OCI-M1 (cell line): ENCODE results near the gene PEX13.
"Not testable (repeated sequence)": the region's sequence is repeated elsewhere in the genome, so short reads cannot be mapped to it uniquely, and the experiment has no call there.

Experiments
- DNase-seq: peaks from one replicate; lab custom pipeline; 2025; lab: John Stamatoyannopoulos, UW

Gene PEX13, protein sequence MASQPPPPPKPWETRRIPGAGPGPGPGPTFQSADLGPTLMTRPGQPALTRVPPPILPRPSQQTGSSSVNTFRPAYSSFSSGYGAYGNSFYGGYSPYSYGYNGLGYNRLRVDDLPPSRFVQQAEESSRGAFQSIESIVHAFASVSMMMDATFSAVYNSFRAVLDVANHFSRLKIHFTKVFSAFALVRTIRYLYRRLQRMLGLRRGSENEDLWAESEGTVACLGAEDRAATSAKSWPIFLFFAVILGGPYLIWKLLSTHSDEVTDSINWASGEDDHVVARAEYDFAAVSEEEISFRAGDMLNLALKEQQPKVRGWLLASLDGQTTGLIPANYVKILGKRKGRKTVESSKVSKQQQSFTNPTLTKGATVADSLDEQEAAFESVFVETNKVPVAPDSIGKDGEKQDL

DNA sequence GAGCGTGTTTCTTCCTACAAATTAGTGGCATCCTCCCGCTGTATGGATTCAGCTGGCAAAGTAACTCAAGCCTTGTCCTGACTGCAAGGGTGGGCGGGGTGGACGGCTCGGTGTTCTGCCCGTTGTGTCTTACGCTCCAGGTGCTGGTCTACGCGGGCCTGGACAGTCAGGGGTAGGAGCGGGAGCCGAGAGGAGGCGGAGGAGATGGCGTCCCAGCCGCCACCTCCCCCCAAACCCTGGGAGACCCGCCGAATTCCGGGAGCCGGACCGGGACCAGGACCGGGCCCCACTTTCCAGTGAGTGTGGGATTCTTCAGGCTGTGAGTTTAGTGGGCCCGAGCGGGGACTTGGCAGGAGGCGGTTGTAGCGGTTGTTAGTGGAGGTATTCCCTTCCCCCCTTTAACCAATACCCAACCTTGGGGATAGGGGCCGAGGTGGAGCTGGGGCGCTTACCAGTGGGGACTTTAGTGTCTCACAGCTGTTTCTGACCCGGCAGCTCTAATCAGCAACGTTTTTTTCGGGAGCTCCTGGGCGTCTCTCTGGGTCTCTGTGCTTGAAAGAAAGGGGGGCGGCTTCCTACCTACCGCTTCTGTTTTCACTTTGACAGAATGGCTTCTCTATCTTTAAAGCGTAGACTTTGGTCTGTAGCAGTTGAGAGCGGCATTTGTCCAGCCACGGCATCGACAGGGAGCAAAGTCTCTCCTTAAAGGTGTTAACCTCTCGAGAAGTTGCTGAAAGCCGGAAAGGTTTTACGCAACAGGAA lies at the start of gene PEX13, which contains the start of gene PUS10:
PEX13 (plus strand) TSS at position 165 of the 762 bp plus-strand sequence; CDS start at position 205, 40 bp downstream.
PUS10 (minus strand) TSS at position 700 of the 762 bp plus-strand sequence. CDS start 6,365 bp downstream, outside the sequence.
- peak; percentile 92 for DNase-seq

DNA sequence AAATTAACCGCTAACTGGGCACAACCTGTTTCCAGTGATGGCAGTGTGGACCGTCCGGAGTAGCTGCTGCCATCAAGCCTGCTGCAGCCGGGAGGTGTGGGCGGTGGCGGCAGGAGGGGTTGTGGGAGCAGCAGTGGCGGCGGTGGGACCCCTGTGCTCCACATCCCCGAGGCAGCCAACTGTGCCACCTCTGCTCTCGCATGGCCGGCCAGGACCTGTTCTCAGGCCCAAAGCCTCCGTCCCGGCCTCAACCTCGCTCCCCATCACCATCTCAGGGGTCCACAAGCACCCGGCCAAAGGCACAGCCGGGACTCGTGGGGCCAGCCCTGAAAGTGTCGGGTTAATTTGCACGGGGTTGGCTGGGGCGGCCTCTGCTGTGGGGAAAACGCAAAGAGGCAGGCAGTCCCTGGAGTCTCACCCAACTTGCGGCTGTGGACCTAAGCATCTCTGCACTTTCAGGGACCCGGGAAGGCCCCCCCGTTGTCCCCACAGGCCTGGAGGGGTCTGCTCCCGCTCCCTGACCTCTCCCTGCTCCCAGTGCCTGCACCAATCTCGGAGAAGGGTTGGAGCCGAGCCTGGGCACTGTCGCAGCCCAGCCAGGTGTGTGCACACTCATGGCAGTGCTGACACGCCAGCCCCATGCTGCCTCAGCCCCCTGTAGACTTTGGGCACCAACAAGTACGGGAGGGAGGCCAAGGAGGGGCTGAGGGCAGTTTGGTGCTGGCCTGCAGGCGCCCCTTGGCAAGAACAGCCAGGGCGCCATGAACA lies 44.4 kb upstream of the PEX13 start:
- no peak for DNase-seq

DNA sequence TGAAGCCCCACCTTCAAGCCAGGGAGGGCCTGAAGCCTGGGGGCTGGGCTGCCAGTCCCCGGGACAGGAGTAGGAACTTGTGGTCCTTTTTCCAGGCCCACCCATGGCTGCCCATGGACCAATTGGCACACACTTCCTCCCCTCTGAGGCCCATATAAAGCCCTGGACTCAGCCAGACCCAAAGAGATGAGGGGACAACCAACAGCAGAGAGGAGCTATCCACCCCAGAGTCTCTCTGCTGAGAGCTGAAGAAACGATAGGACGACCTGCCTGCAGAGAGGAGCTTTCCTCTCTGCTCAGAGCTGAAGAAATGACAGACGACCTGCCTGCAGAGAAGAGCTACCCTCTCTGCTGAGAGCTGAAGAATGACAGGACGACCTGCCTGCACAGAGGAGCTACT lies 43.8 kb upstream of the PEX13 start:
- no peak for DNase-seq

DNA sequence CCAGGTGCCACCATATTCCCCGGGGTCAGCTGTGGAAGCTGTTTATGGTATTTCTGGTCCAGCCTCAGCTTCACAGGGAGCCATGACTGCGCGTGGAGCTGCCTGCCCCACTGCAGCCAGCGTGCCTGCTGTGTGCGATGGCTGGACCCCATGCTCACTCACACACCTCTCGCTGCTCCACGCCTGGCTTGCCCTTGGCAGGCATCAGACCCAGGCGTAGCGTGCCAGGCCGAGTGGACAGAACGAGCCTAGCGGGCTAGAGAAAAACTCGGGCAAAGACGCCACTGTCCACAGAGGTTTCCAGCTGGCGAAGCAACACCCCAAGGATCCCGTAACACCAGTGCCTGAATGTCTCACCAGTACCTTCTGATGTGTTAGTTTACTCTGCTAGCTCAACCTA lies 42.9 kb upstream of the PEX13 start:
- DNase-seq, result no peak

DNA sequence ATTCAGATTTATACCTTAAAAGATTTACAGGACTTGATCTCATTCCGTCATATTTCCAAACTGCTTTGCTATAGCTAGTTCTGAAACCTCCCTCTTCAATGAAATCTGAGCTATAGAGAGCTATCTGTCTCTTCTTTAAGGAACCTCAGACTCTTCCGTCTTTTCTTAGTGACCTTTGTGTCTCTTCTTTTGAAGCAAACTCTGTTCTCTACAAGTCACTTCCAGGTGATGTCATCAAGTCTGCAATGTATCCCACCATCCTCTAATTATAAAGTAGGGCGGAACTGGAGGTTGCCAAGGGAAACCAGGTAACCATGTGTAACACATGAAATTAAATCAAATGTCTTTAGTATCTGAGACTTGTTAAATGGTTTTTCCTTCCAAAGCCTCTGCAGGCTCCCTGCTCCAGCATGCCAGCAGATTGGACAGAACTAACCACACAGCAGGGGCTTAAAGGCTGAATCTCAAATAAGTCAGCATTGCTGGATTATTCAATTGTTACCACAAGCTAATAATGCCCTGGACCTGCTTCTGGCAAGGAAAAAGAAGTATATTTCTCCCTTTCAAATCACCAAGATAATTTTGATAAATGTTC lies 41.2 kb upstream of the PEX13 start:
- DNase-seq, result no peak

DNA sequence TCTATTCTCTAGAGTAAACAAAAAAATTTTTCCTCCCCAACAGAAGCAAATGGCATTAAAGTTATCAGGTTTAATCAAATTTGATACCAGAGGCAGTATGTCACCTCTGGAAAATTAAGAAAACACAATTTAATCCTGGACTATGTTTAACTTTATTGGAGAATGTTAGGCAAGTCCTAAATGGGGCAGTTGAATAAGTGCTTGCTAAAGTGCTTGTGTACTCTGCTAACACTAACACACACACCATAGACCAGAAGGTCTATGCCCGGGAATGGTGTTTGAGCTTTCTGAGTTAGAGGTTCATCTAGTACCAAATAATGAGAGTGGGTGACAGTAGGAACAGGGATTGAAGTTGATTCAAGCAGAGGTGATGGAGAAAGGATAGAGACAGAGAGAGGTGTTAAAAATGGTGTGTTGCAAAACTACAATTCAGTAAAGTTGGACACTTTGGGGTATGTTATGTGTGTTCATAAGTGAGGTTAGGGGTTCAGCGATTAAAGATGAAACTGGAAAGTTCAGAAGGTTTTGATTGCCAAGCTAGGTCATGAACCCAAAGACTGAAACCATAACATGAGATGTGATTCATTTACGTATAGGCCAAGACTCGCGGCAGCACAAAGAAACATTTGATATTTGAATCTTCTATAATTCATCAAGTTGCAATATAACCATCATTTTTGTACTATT lies 40.5 kb upstream of the PEX13 start:
- DNase-seq, result no peak

DNA sequence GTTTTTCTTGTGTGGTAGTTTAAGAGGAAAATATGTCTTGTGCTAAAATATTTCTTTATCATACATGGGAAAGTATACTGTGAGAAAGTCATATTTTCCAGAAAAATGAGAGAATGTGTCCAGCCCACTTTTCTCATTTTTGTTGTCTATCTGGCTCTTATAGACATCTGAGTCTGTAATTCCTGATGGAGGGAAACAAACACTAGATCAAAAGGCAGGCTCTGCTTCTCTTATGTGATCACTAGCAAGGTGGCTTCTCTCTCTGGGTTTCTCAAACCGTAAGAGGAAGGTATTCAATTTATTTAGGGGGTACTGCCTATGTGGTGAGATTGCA lies 40.0 kb upstream of the PEX13 start:
- DNase-seq, result no peak

DNA sequence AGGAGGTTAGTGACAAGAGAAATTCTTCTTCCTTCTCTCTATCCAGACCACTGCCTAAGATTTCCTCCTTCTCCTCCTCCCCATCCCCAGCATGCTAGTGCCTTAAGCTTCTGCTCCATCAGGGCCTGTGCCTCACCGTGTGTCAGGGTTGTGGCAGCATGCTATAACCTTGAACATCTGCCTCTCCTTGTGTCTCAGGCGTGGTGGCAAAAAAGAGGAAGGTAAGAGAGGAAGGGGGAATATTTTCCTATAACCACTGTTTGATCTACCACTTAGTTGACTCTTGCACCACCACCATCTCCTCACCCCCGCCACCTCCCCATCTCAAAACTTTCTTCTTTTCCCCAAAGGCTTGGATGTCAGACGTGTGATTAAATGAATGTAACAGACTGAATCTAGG lies 38.3 kb upstream of the PEX13 start:
- peak; percentile 29 for DNase-seq

DNA sequence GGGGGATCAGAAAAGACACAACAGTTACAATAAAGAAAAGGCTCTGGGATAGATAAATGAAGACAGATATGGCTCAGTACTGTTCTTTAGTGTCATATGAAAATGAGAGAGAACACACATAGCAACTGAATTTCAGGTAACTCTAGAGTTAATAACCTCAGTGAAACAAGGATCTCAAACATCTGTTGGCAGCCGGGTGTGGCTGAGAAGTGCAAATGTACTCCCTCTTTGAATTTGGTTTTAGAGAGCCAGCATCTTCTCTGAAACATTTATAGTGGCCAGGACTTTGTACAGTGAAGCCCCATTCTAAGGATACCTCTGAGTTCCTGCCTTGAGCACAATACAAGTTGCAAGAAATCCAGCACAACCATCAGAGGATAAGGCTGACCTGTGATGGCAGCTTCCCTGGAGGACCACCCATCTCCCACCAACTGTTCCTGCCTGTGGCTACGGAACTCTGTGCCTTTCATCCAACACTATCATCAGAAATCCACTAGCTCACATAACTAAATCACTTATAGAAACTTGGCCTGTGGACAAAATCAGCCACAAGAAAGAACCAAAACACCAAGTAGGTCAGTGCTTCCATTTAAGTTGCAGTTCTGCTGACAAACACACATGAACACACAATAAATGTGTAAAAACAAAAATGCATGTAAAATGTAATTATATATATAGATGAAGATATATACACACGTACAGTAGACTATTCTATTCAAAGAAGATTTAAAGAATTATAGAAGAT lies 37.3 kb upstream of the PEX13 start:
- no peak for DNase-seq

DNA sequence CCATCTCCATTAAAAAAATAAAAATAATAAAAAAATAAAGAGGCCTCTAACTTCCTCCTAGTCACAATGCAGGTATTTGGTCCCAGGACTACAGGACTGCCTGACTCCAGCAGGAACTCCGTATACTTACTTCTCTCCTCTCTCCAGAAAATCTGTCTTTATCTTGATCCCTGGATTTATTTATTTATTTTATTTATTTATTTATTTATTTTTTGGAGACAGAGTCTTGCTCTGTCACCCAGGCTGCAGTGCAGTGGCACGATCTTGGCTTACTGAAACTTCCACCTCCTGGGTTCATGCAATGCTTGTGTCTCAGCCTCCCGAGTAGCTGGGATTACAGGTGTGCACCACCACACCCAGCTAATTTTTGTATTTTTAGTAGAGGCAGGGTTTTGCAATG lies 35.5 kb upstream of the PEX13 start:
- not testable (repeated sequence) for DNase-seq

DNA sequence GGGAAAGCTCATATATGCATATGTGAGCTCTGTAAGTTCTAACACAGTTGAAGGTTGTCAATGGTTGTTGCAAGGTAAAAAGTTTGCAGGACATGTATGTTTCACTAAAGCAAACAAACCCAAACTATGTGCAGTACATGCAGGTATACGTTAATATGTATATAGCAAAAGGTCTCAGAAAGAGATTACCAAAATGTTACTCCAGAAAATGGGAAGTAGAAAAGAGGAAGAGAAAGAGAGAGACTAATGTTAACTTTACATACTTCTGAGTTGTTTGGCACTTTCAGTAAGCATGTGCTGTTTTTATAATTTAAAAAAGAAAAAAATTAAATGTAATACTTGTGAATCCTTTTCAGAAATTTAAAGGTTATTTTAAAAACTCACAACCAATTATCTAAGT lies 32.8 kb upstream of the PEX13 start:
- DNase-seq, result peak; percentile 80

DNA sequence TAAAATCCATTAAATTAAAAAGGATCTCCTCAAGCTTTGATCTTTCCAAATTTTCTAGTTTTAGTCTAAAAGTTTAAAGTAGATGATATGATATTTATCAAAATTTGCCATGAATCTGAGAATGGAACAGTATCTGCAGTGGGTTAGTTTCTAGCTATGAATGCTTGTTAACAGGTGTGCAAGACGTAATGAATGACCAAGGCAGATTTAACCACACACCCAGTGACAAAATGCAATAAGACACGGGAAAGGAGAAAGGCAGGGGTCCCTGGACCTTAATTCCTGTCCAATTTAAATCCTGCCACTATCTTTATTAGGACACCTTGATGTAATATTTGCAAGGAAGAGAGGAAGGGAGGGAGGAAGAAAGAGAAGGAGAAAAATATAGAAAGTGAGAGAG lies 30.5 kb upstream of the PEX13 start:
- no peak for DNase-seq

DNA sequence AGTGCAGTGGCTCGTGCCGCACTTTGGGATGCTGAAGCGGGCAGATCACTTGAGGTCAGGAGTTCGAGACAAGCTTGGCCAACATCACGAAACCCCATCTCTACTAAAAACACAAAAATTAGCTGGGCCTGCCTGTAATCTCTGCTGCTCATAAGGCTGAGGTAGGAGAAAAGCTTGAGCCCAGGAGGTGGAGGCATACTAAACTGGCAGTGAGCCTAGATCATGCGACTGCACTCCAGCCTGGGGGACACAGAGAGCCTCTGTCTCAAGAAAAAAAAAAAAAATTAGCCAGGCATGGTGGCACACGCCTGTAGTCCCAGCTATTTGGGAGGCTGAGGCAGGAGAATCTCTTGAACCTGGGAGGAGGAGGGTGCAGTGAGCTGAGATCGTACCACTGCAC lies 29.9 kb upstream of the PEX13 start:
- not testable (repeated sequence) for DNase-seq

DNA sequence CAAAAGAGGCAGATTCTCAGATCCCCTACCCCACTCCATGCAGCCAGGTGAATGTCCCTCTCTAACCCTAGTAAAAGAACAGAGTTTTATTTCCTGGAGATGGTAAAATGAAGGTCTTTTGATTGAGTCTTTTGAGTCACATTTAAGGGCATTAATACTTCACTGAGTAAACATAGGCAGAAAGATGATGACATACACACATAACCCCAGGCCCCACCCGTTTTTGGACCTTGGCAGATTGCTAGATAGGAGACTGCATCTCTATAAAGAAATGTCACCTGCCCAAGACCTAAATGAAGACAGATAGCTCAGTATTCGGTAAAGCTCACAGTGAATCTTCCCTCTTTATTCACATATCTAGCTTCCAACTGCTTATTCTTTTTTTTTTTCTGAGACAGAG lies 28.3 kb upstream of the PEX13 start:
- peak; percentile 18 for DNase-seq

DNA sequence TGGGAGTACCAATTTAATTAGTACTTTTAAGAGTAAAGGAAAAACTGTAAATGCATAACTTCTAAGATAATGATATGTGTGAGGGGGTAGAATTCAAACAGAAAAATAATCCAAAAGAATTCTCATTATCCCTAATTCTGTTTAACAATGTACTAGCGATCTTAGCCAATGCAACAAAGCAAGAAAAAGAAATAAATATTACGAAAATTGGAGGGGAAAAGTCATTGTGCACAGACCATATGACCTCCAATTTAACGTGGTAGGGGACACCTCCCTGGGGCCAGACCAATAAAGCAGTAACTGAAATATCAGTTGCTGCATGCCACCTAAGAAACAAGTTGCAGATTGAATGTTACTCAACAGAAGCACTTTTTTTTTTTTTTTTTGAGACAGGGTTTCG lies 25.9 kb upstream of the PEX13 start:
- DNase-seq, result no peak

DNA sequence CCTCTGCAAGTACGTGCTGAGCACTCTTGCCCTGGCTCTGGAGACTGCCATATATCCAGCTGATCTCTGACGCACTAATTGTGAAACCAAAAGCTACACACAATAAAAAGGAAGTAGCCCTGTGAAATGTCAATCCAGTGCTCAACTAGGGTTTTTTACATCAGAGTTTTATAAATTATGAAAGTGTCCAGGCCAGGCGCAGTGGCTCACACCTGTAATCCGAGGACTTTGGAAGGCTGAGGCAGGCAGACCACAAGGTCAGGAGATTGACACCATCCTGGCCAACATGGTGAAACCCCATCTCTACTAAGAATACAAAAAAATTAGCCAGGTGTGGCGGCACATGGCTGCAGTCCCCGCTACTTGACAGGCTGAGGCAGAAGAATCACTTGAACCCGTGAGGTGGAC lies 24.5 kb upstream of the PEX13 start:
- peak; percentile 60 for DNase-seq

DNA sequence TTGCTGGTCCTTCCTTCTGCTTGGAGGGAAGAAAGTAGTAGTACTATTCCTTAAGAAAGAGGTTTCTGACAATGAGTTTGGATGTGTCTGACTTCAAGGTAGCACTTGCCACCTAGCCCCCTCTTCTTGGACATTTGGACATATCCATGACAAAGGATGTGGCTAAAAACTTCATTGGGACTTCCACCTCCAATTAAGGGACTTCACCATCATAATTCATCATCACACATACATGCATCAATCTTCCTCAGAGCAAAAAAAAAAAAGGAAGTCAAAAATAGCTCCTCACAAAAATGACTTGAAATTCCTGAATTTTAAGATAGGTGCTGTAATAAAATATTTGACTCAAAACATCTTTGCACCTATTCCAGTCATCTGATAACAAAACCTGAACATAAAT lies 23.4 kb upstream of the PEX13 start:
- DNase-seq, result no peak

DNA sequence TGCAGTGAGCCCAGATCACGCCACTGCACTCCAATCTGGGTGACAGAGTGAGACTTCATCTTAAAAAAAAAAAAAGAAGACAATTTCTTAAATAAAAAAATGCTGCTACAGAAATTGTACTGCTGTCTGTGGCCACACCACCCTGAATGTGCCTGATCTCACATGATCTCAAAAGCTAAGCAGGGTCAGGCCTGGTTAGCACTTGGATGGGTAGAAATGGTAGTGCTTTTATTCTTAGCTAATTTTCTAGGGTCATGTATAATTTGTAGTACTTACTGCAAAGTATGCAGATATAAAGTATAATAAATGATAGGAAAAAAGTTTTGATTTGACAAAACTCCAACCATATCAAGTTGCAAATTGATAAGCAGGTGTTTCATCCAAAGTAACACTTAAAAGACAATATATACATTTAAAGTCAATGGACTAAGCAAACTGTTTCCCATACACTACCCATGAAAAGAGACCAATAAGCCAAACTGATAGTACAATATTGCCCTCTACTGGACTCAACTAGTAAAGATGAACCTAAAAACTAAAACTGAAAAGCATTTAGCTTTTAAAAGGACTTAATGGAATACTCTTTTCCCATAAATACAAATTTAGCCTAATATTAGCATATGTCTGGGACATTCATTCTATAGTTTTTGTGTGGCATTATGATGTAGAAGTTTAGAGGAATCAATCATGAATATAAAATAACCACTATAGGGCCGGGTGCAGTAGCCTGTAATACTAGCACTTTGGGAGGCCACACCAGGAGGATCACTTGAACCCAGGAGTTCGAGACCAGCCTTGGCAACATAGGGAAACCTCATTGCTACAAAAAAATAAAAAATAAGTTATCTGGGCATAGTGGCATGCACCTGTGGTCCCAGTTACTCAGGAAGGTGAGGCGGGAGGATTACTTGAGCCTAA lies 18.6 kb upstream of the PEX13 start:
- peak; percentile 76 for DNase-seq

DNA sequence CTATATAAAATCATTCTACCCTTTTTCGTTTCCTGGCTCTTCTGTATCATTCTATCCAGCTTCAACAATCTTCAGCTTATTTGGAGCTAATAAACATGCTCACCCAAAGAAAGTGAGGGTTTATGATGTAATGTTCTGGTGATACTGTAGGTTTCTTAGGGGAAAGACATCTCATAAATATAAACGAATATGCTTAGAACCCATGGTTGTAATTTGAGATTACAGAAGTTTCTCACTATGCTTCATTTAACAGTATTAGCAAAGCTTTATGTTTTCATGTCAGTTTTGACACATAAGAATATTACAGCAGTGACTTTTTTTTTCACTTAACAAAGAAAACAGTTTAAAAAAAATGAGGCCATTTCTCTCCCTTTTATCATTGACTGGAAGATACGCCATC lies 11.8 kb upstream of the PEX13 start:
- no peak for DNase-seq
